Body of pancreas (tissue), 4 donors: ENCODE data around the gene FKRP. TPM values are rescaled to one million over a fixed set of nuclear protein-coding genes. Genes with fewer than 3 reads are reported as not detected.
"Not testable (repeated sequence)": the region's sequence is repeated elsewhere in the genome, so short reads cannot be mapped to it uniquely, and the experiment has no call there.

Experiments used
- ATAC-seq: fragments of 150-250 bp; one replicate; pipeline ENCODE4 v1.9.1; 2016
- DNase-seq, 4 donors: peaks; one replicate each; pipeline ENCODE4 v3.0.0-alpha.2; 2019
- H3K27ac ChIP-seq, 4 donors: fragments of 200-600 bp; sonication (generic); 1 replicate in 3 of 4; 2 replicates in 1 of 4; pipeline versions ENCODE4 v1.5.1 to v1.6.1; 2016 to 2019; ENCODE audit warnings: mild to moderate bottlenecking in 1 of 4, mixed read lengths in 1 of 4, moderate library complexity in 1 of 4
- H3K27me3 ChIP-seq, 2 donors: fragments of 200-600 bp; sonication (generic); one replicate each; pipeline ENCODE4 v1.6.0; 2016; ENCODE audit warnings: mild to moderate bottlenecking in 1 of 2
- H3K36me3 ChIP-seq, 2 donors: fragments of 200-600 bp; sonication (generic); replicated peaks in 1 of 2; 2 replicates each; pipeline ENCODE4 v1.5.1; 2016; ENCODE audit warnings: low read depth in 2 of 2; ENCODE audit not compliant: insufficient read depth in 1 of 2
- H3K4me1 ChIP-seq: fragments of 200-600 bp; sonication (generic); one replicate; pipeline ENCODE4 v1.6.0; 2016
- H3K4me3 ChIP-seq, 2 donors: fragments of 200-600 bp; sonication (generic); 1 replicate in 1 of 2; 2 replicates in 1 of 2; pipeline ENCODE4 v1.5.1; 2016 to 2019
- H3K9me3 ChIP-seq, 3 donors: fragments of 200-600 bp; sonication (generic); 1 replicate in 2 of 3; 2 replicates in 1 of 3; pipeline ENCODE4 v1.5.1; 2016
- CTCF ChIP-seq, 7 experiments: fragments of 450-650 bp in 4 of 7; fragments of 200-600 bp in 3 of 7; sonication (generic) in 3 of 7; IDR thresholded peaks; one replicate each; pipeline ENCODE4 v1.5.1; 2016 to 2019; ENCODE audit warnings: antibody characterized with exemption in 7 of 7
- POLR2A ChIP-seq, 3 donors: fragments of 450-650 bp; IDR thresholded peaks; one replicate each; pipeline ENCODE4 v1.6.1; 2016; ENCODE audit warnings: antibody characterized with exemption in 3 of 3, mild to moderate bottlenecking in 2 of 3
- WGBS, 2 donors: methylation state at CpG; one replicate each; pipeline ENCODE4 v1.1.5; 2017; 5-methylcytosine and 5-hydroxymethylcytosine counted together
- intact Hi-C: fragments of 100-400 bp; cut with DNase I; formaldehyde crosslinking; loops from one replicate; pipeline ENCODE4 v1.15.1; 2023
- microRNA counts, 2 donors: library from miRNA; unstranded; fragments of <30 nt; microRNA quantifications; one replicate each; lab custom pipeline; 2017
- microRNA-seq, 2 donors: library from miRNA; unstranded; fragments of <30 nt; microRNA quantifications; one replicate each; pipeline ENCODE4, GENCODE V29; 2016; ENCODE audit warnings: borderline number of aligned reads in 2 of 2, borderline replicate concordance in 2 of 2
- small RNA-seq: library from RNA; depleted of rRNA; stranded (forward); fragments of <200 nt; gene quantifications from one replicate; pipeline ENCODE3, GENCODE V24; 2016
- total RNA-seq, 2 donors: library from RNA; depleted of rRNA; stranded (reverse); fragments of >200 nt; gene quantifications; one replicate each; pipeline ENCODE4 v1.1.0, GENCODE V29; 2016

FKRP gene
- total RNA-seq, 2 donors from 2014 or later = 8.8 to 13.2 TPM

- ATAC-seq (no peak), DNase-seq (no peak)
- H3K4me1 ChIP-seq = no peaks in the 10 kb centered on the region
- intact Hi-C loops = no loop called here
- no peak for TF ChIP-seq POLR2A (IDR thresholded peaks at IDR 0.05)
- no peak for TF ChIP-seq CTCF (IDR thresholded peaks at IDR 0.05)
- H3K27ac ChIP-seq = no peak overlapping the region
- H3K27me3 ChIP-seq = no peaks in the 10 kb centered on the region
- no peaks in the 10 kb centered on the region for H3K36me3 ChIP-seq
- H3K4me3 ChIP-seq = no peak overlapping the region
- WGBS, 2 donors = 96 to 100% methylated on average over 2 of the region's 2 CpGs
- no peaks in the 10 kb centered on the region for H3K9me3 ChIP-seq
Observed at GRCh38 chr19:46798713-46799112, 52.9 kb downstream of the FKRP start.

GRCh38 chr19:46802152-46802551 lies 56.3 kb downstream of the FKRP start:
- whole genome bisulfite sequencing, 2 donors = 89 to 90% methylated on average over 5 of the region's 5 CpGs
- intact Hi-C loops = no loop called here
- no peak for ATAC-seq
- no peak for DNase-seq
- H3K36me3 ChIP-seq = no peaks in the 10 kb centered on the region
- H3K27ac ChIP-seq = no peak overlapping the region
- no peaks in the 10 kb centered on the region for H3K4me1 ChIP-seq
- no peaks in the 10 kb centered on the region for H3K27me3 ChIP-seq
- no peak overlapping the region for H3K4me3 ChIP-seq
- H3K9me3 ChIP-seq = no peaks in the 10 kb centered on the region
- TF ChIP-seq POLR2A (IDR thresholded peaks at IDR 0.05) = no peak
- no peak for TF ChIP-seq CTCF (IDR thresholded peaks at IDR 0.05)

- Histone ChIP-seq H3K4me1 (no peaks in the 10 kb centered on the region), H3K4me3 (no peak overlapping the region), H3K27ac (no peak overlapping the region), H3K27me3 (no peaks in the 10 kb centered on the region), H3K9me3 (no peaks in the 10 kb centered on the region), H3K36me3 (no peaks in the 10 kb centered on the region)
- TF ChIP-seq CTCF (IDR thresholded peaks at IDR 0.05) = no peak
- no peak for TF ChIP-seq POLR2A (IDR thresholded peaks at IDR 0.05)
- 50 to 83% methylated on average over 2 of the region's 2 CpGs for WGBS, 2 donors
- no peak for ATAC-seq
- intact Hi-C loops = no loop called here
- DNase-seq = no peak
Observed at GRCh38 chr19:46803555-46803954, 57.7 kb downstream of the FKRP start.

GRCh38 chr19:46804432-46804831 lies 58.6 kb downstream of the FKRP start:
- intact Hi-C loops, DNase-seq, H3K27me3 ChIP-seq, H3K36me3 ChIP-seq, H3K27ac ChIP-seq, H3K9me3 ChIP-seq, H3K4me1 ChIP-seq, H3K4me3 ChIP-seq, ATAC-seq: not testable (repeated sequence)
- WGBS, 2 donors = 88 to 89% methylated on average over 4 of the region's 4 CpGs

GRCh38 chr19:46806656-46807055 lies 60.8 kb downstream of the FKRP start:
- ATAC-seq (no peak), DNase-seq (no peak)
- no peaks in the 10 kb centered on the region for H3K27me3 ChIP-seq
- no peak overlapping the region for H3K27ac ChIP-seq
- intact Hi-C loops = no loop called here
- 89 to 90% methylated on average over 7 of the region's 7 CpGs for WGBS, 2 donors
- no peaks in the 10 kb centered on the region for H3K36me3 ChIP-seq
- H3K9me3 ChIP-seq = no peaks in the 10 kb centered on the region
- TF ChIP-seq POLR2A (IDR thresholded peaks at IDR 0.05) = no peak
- H3K4me1 ChIP-seq = no peaks in the 10 kb centered on the region
- no peak overlapping the region for H3K4me3 ChIP-seq

MicroRNAs within 50 kb of the gene (microRNA counts, 767-probe panel; counts per million panel counts)
- 0 to 736 counts per million in 2 donors for microRNA hsa-miR-320e (lab: Ali Mortazavi, UCI)

Small RNAs within 50 kb of the gene (microRNA-seq; reads per million reads assigned to microRNA genes)
- 2.2 to 4.7 reads per million in 2 donors for gene MIR320E

Small RNAs within 50 kb of the gene (small RNA-seq; reads per million reads assigned to genes)
- gene MIR320E = not detected
- not detected for gene RF00019

Other genes starting within 250 kb of the FKRP start
- 10 to 100 TPM; 70.5 to 79.6 TPM for gene CALM3, start 144.7 kb upstream of the FKRP start, total RNA-seq
- gene PTGIR, start 121.0 kb upstream of the FKRP start, total RNA-seq = 1 to 10 TPM; 5.3 to 9.6 TPM
- not detected for gene GNG8, start 109.9 kb upstream of the FKRP start, total RNA-seq
- 1 to 10 TPM in 1 of 2 donors, under 1 TPM in 1; 0.99 to 4.4 TPM for gene DACT3, start 84.9 kb upstream of the FKRP start, total RNA-seq
- 10 to 100 TPM; 18.9 to 58.3 TPM for gene PRKD2, start 28.9 kb upstream of the FKRP start, total RNA-seq
- 10 to 100 TPM; 51.4 to 55.5 TPM for gene STRN4, start 393 bp downstream of the FKRP start, total RNA-seq
- gene SLC1A5, start 42.5 kb downstream of the FKRP start, total RNA-seq = 10 to 100 TPM; 31.4 to 39.2 TPM
- 10 to 100 TPM; 32.2 to 49.1 TPM for gene AP2S1, start 104.8 kb downstream of the FKRP start, total RNA-seq
- 10 to 100 TPM; 22.8 to 24.7 TPM for gene ARHGAP35, start 114.9 kb downstream of the FKRP start, total RNA-seq